GM12874 (cell line): Measurements from ENCODE around the gene MYO1D.

ENCODE experiments used
- CTCF ChIP-seq: IDR thresholded peaks from 2 replicates; pipeline ENCODE4 v1.5.1; 2011; ENCODE audit warnings: low read depth, mild to moderate bottlenecking, control low read depth, low read length, moderate library complexity; ENCODE audit not compliant: insufficient read depth

Gene MYO1D

GRCh38 chr17:32558997-32559650 lies 317.8 kb downstream of the MYO1D start:
- TF ChIP-seq CTCF = no peak

GRCh38 chr17:32558326-32558955 lies 318.5 kb downstream of the MYO1D start:
- no peak for TF ChIP-seq CTCF

GRCh38 chr17:32555611-32556310 lies 321.2 kb downstream of the MYO1D start:
- TF ChIP-seq CTCF = no peak

GRCh38 chr17:32553168-32553567 lies 323.8 kb downstream of the MYO1D start:
- no peak for TF ChIP-seq CTCF

GRCh38 chr17:32552280-32552679 lies 324.6 kb downstream of the MYO1D start:
- no peak for TF ChIP-seq CTCF

- TF ChIP-seq CTCF = no peak
These were observed 325.6 kb downstream of the MYO1D start for GRCh38 chr17:32551186-32551955.

- TF ChIP-seq CTCF = no peak
These were observed 327.4 kb downstream of the MYO1D start for GRCh38 chr17:32549559-32549958.
